GM08714 (cell line): ENCODE data around the gene DIPK1C.

Experiments used
- H3K4me3 ChIP-seq: fragments of 200-500 bp; sonication (Bioruptor generic); 2 replicates; pipeline ENCODE4 v1.5.1; 2014; ENCODE audit warnings: mild to moderate bottlenecking, low read length, inconsistent platforms
- ZNF274 ChIP-seq: IDR thresholded peaks from 2 replicates; pipeline ENCODE4 v1.6.1; 2012; ENCODE audit warnings: mild to moderate bottlenecking, low read depth, low read length

DIPK1C gene

GRCh38 chr18:74402806-74403433, 54.2 kb downstream of the DIPK1C start:
- no peak for TF ChIP-seq ZNF274
- no peak overlapping the region for H3K4me3 ChIP-seq

- no peak for TF ChIP-seq ZNF274
- H3K4me3 ChIP-seq = no peak overlapping the region
Measured at GRCh38 chr18:74400813-74401212, 56.3 kb downstream of the DIPK1C start.

- no peak for TF ChIP-seq ZNF274
- H3K4me3 ChIP-seq = no peak overlapping the region
Measured at GRCh38 chr18:74399091-74399887, 57.8 kb downstream of the DIPK1C start.

- TF ChIP-seq ZNF274 = no peak
- H3K4me3 ChIP-seq = no peak overlapping the region
Measured at GRCh38 chr18:74397572-74397971, 59.5 kb downstream of the DIPK1C start.

GRCh38 chr18:74396171-74397169, 60.6 kb downstream of the DIPK1C start:
- no peak for TF ChIP-seq ZNF274
- no peak overlapping the region for H3K4me3 ChIP-seq

- H3K4me3 ChIP-seq = no peak overlapping the region
- TF ChIP-seq ZNF274 = no peak
Measured at GRCh38 chr18:74395648-74396154, 61.4 kb downstream of the DIPK1C start.

- TF ChIP-seq ZNF274 = no peak
- no peak overlapping the region for H3K4me3 ChIP-seq
Measured at GRCh38 chr18:74395006-74395405, 62.1 kb downstream of the DIPK1C start.

GRCh38 chr18:74392323-74392722, 64.8 kb downstream of the DIPK1C start:
- H3K4me3 ChIP-seq = no peak overlapping the region
- TF ChIP-seq ZNF274 = no peak

- TF ChIP-seq ZNF274 = no peak
- H3K4me3 ChIP-seq = no peak overlapping the region
Measured at GRCh38 chr18:74390900-74391299, 66.2 kb downstream of the DIPK1C start.

- no peak for TF ChIP-seq ZNF274
- no peak overlapping the region for H3K4me3 ChIP-seq
Measured at GRCh38 chr18:74389991-74390390, 67.1 kb downstream of the DIPK1C start.

GRCh38 chr18:74389171-74389927, 67.8 kb downstream of the DIPK1C start:
- H3K4me3 ChIP-seq = no peak overlapping the region
- TF ChIP-seq ZNF274 = no peak

GRCh38 chr18:74388227-74388626, 68.9 kb downstream of the DIPK1C start:
- TF ChIP-seq ZNF274 = no peak
- H3K4me3 ChIP-seq = no peak overlapping the region

- no peak overlapping the region for H3K4me3 ChIP-seq
- TF ChIP-seq ZNF274 = no peak
Measured at GRCh38 chr18:74387383-74387782, 69.7 kb downstream of the DIPK1C start.
